A549 treated with AZD9567 at 1 μM for 4 hours (cell line): ENCODE results near the gene OXLD1. TPM values are rescaled to one million over a fixed set of nuclear protein-coding genes. Genes with fewer than 3 reads are reported as not detected.

ENCODE experiments used
- total RNA-seq: library from RNA; stranded (reverse); fragments of 200-300 nt; extraction: Qiagen RNA extraction; gene quantifications from 5 replicates; pipeline ENCODE4 v1.2.3, GENCODE V29; 2022; ENCODE audit not compliant: insufficient read depth

Gene OXLD1
- 29.0 to 66.0 TPM (median 60.7 TPM) in 5 replicates for total RNA-seq

GRCh38 chr17:81666342-81667191 lies at the start of gene OXLD1, which contains the start of gene CCDC137:
TSS of gene OXLD1 (minus strand) at chr17:81666605. CDS start at chr17:81666577, 28 bp downstream.
TSS of gene CCDC137 (plus strand) at chr17:81666737. CDS start at chr17:81666767, 30 bp downstream.

DNA sequence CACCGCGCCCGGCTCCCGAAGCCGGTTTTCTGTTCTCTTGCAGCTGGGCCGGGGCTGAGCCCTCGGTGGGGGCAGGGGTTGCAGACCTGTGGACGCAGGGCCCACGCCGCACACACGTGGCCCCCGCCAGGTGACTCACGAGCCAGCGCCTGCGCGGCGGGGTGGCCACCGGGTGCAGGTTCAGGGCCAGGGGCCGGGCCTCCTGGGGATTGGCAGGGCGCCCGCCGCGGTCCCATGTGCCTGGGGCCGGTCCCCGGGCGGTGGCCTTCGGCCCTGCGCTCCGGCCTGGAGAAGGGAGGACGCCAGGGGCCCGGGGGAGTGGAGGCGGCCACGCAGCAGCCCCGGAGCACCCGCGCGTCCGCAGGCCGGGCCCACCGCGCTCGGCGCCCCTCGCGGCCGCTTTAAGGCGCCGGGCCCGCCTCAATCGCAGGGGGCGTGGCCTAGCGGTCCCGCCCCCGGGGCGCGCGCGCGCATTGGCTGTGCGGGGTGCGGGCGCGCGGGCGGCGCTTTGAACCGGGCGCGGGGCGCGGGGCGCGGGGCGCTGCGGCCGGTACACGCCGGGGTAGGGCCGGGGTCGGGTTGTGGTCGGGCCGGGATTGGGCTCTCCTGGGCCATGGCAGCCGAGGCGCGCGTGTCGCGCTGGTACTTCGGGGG lies 45.5 kb upstream of the OXLD1 start, which contains the start of gene SLC25A10:
Gene SLC25A10 (plus strand): TSS at position 471 of the 654 bp plus-strand sequence. CDS start 143 bp downstream, at position 614.

GRCh38 chr17:81702934-81703746 lies 36.7 kb upstream of the OXLD1 start, which contains the start of gene MRPL12:
TSS of gene MRPL12 (plus strand) at chr17:81703367. CDS start at chr17:81703502, 135 bp downstream.

GRCh38 chr17:81683584-81684441 lies 17.4 kb upstream of the OXLD1 start, which contains the start of the genes ARL16 and HGS:
TSS of gene ARL16 (minus strand) at chr17:81683797. CDS start at chr17:81683753, 44 bp downstream.
TSS of gene HGS (plus strand) at chr17:81684011. CDS start at chr17:81684067, 56 bp downstream.

DNA sequence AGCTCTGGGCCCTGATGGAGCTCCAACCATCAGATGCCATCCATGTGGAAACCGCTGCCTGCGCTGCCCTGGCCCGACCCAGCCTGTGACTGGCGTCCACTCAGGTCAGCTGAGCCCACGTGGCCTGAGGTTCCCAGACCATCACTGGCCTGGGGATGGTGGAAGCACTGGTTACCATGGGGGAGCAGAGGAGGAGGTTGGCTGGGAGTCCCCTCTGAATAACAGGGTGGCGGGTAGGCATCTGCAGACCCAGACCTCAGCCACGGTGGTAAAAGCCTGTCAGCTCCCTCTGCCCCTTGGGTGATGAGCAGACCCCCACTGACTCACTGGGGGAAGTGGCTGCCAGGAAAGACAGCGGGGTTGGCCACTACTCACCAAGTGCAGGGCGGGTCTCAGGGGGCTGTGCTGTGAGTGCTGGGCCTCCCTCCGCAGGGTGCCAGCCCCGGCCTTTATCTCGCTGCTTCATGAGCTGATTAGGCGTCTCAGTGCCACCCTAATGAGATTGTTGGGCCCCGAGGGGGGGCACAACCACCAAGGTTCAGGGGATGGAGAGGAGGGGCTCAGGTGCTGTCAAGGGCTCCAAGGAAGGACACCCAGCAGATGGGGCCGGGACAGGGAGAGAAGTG lies 10.2 kb downstream of the OXLD1 start, which contains the start of gene PDE6G:
Gene PDE6G (minus strand): TSS at position 425 of the 626 bp plus-strand sequence. CDS start 3,237 bp downstream, outside the sequence.

GRCh38 chr17:81636505-81637288 lies 29.7 kb downstream of the OXLD1 start, which contains the start of the genes NPLOC4 and TSPAN10:
TSS of gene NPLOC4 (minus strand) at chr17:81637112. CDS start at chr17:81636930, 182 bp downstream.
TSS of gene TSPAN10 (plus strand) at chr17:81637196. CDS start at chr17:81642413, 5,217 bp downstream.

Other genes with a start within 250 kb of the OXLD1 start
- 5,191 to 8,158 TPM (median 5,456 TPM) in 5 replicates for gene ACTG1, start 153.8 kb downstream of the OXLD1 start, total RNA-seq
- 0.91 to 1.4 TPM (median 1.1 TPM) in 4 of 5 replicates, not detected in the other for gene FSCN2, start 138.2 kb downstream of the OXLD1 start, total RNA-seq
- 16.0 to 28.1 TPM (median 27.5 TPM) in 5 replicates for gene FAAP100, start 114.3 kb downstream of the OXLD1 start, total RNA-seq
- 88.7 to 101 TPM (median 98.7 TPM) in 5 replicates for gene NPLOC4, start 29.5 kb downstream of the OXLD1 start, total RNA-seq
- 4.2 to 5.2 TPM (median 4.8 TPM) in 5 replicates for gene TSPAN10, start 29.4 kb downstream of the OXLD1 start, total RNA-seq
- gene PDE6G, start 10.1 kb downstream of the OXLD1 start, total RNA-seq, result 1.8 to 2.8 TPM (median 2.2 TPM) in 4 of 5 replicates, not detected in the other
- gene CCDC137, start 132 bp upstream of the OXLD1 start, total RNA-seq, result 51.6 to 68.7 TPM (median 63.4 TPM) in 5 replicates
- gene ARL16, start 17.2 kb upstream of the OXLD1 start, total RNA-seq, result 42.6 to 53.2 TPM (median 50.4 TPM) in 5 replicates
- 127 to 213 TPM (median 208 TPM) in 5 replicates for gene HGS, start 17.4 kb upstream of the OXLD1 start, total RNA-seq
- gene MRPL12, start 36.8 kb upstream of the OXLD1 start, total RNA-seq, result 183 to 322 TPM (median 292 TPM) in 5 replicates
- gene SLC25A10, start 45.7 kb upstream of the OXLD1 start, total RNA-seq, result 41.8 to 47.4 TPM (median 45.7 TPM) in 5 replicates
- gene GCGR, start 137.5 kb upstream of the OXLD1 start, total RNA-seq, result 0.23 to 0.34 TPM (median 0.27 TPM) in 4 of 5 replicates, not detected in the other
- 94.0 to 106 TPM (median 105 TPM) in 5 replicates for gene MCRIP1, start 166.7 kb upstream of the OXLD1 start, total RNA-seq
- 0.26 to 0.38 TPM (median 0.29 TPM) in 3 of 5 replicates, not detected in the others for gene PPP1R27, start 168.4 kb upstream of the OXLD1 start, total RNA-seq
- 687 to 859 TPM (median 711 TPM) in 5 replicates for gene P4HB, start 193.9 kb upstream of the OXLD1 start, total RNA-seq
- gene ARHGDIA, start 204.7 kb upstream of the OXLD1 start, total RNA-seq, result 554 to 671 TPM (median 613 TPM) in 5 replicates
- gene ALYREF, start 225.0 kb upstream of the OXLD1 start, total RNA-seq, result 198 to 235 TPM (median 220 TPM) in 5 replicates
- gene ANAPC11, start 225.1 kb upstream of the OXLD1 start, total RNA-seq, result 168 to 303 TPM (median 290 TPM) in 5 replicates
- 0.28 to 0.60 TPM (median 0.49 TPM) in 4 of 5 replicates, not detected in the other for gene NPB, start 235.6 kb upstream of the OXLD1 start, total RNA-seq
- gene PCYT2, start 244.8 kb upstream of the OXLD1 start, total RNA-seq, result 17.3 to 20.1 TPM (median 19.1 TPM) in 5 replicates